Dedifferentiated amniotic fluid mesenchymal stem cell (primary cell): Measurements from ENCODE around the gene RGS6.

Experiments
- DNase-seq: peaks from one replicate; pipeline ENCODE4 v3.0.0-alpha.2; 2016; ENCODE audit errors: extremely low spot score

The RGS6 gene

GRCh38 chr14:72081137-72081536 lies 148.9 kb downstream of the RGS6 start:
- no peak for DNase-seq

GRCh38 chr14:72084935-72085334 lies 152.7 kb downstream of the RGS6 start:
- no peak for DNase-seq

- DNase-seq: no peak
These were observed 157.4 kb downstream of the RGS6 start for GRCh38 chr14:72089625-72090024.

GRCh38 chr14:72094844-72095582 lies 162.8 kb downstream of the RGS6 start:
- no peak for DNase-seq

GRCh38 chr14:72097173-72097783 lies 165.0 kb downstream of the RGS6 start:
- DNase-seq: no peak

GRCh38 chr14:72098210-72098609 lies 166.0 kb downstream of the RGS6 start:
- no peak for DNase-seq

GRCh38 chr14:72099566-72099965 lies 167.3 kb downstream of the RGS6 start:
- no peak for DNase-seq

GRCh38 chr14:72104011-72104613 lies 171.9 kb downstream of the RGS6 start:
- no peak for DNase-seq

- DNase-seq: no peak
These were observed 179.7 kb downstream of the RGS6 start for GRCh38 chr14:72111911-72112310.

GRCh38 chr14:72118841-72119240 lies 186.6 kb downstream of the RGS6 start:
- no peak for DNase-seq

GRCh38 chr14:72120315-72120714 lies 188.1 kb downstream of the RGS6 start:
- no peak for DNase-seq

GRCh38 chr14:72123755-72124154 lies 191.5 kb downstream of the RGS6 start:
- DNase-seq: no peak

- no peak for DNase-seq
These were observed 191.9 kb downstream of the RGS6 start for GRCh38 chr14:72124171-72124570.

- no peak for DNase-seq
These were observed 193.9 kb downstream of the RGS6 start for GRCh38 chr14:72126091-72126490.

- DNase-seq: no peak
These were observed 194.3 kb downstream of the RGS6 start for GRCh38 chr14:72126561-72126960.

GRCh38 chr14:72128629-72129028 lies 196.4 kb downstream of the RGS6 start:
- DNase-seq: no peak

GRCh38 chr14:72129291-72129690 lies 197.1 kb downstream of the RGS6 start:
- DNase-seq: no peak

- no peak for DNase-seq
These were observed 208.9 kb downstream of the RGS6 start for GRCh38 chr14:72141084-72141483.

GRCh38 chr14:72142328-72142727 lies 210.1 kb downstream of the RGS6 start:
- DNase-seq: no peak

- no peak for DNase-seq
These were observed 214.0 kb downstream of the RGS6 start for GRCh38 chr14:72146241-72146640.

GRCh38 chr14:72154645-72155378 lies 222.6 kb downstream of the RGS6 start:
- DNase-seq: no peak

- DNase-seq: no peak
These were observed 223.3 kb downstream of the RGS6 start for GRCh38 chr14:72155379-72155993.
